GM23338 (cell line): ENCODE data around the gene KRT71. TPM values are rescaled to one million over a fixed set of nuclear protein-coding genes. Genes with fewer than 3 reads are reported as not detected.

ENCODE experiments used
- ATAC-seq: fragments of 200-7000 bp; cut with Tn5 transposase; 3 replicates; pipeline ENCODE4 v1.9.1; 2020
- DNase-seq: peaks from one replicate; pipeline ENCODE4 v3.0.0-alpha.2; 2015; ENCODE audit warnings: low spot score
- H2AFZ ChIP-seq: fragments of 200-600 bp; sonication (generic); 2 replicates; pipeline ENCODE4 v1.8.0; 2016; ENCODE audit warnings: antibody characterized with exemption, mild to moderate bottlenecking, moderate library complexity
- H3F3A ChIP-seq: fragments of 200-600 bp; sonication (generic); replicated peaks from 2 replicates; pipeline ENCODE4 v1.8.0; 2017; ENCODE audit warnings: antibody characterized with exemption, mixed run types, low read depth
- H3K27ac ChIP-seq: fragments of 200-600 bp; sonication (generic); 2 replicates; pipeline ENCODE4 v1.6.1; 2016; ENCODE audit warnings: low read depth
- H3K27me3 ChIP-seq: fragments of 200-600 bp; sonication (generic); 2 replicates; pipeline ENCODE4 v1.8.0; 2016; ENCODE audit warnings: mild to moderate bottlenecking, mixed run types, moderate library complexity; ENCODE audit not compliant: insufficient read depth
- H3K36me3 ChIP-seq: fragments of 200-600 bp; sonication (generic); 2 replicates; pipeline ENCODE4 v1.8.0; 2016; ENCODE audit warnings: mild to moderate bottlenecking; ENCODE audit not compliant: insufficient read depth
- H3K4me1 ChIP-seq: fragments of 200-600 bp; sonication (generic); 2 replicates; pipeline ENCODE4 v1.8.0; 2016; ENCODE audit warnings: mild to moderate bottlenecking, moderate library complexity; ENCODE audit not compliant: insufficient read depth
- H3K4me2 ChIP-seq: fragments of 200-600 bp; sonication (generic); 2 replicates; pipeline ENCODE4 v1.7.1; 2017; ENCODE audit warnings: mixed run types
- H3K4me3 ChIP-seq: fragments of 200-600 bp; sonication (generic); 2 replicates; pipeline ENCODE4 v1.6.1; 2016; ENCODE audit warnings: mixed run types
- H3K79me2 ChIP-seq: fragments of 200-600 bp; sonication (generic); replicated peaks from 2 replicates; pipeline ENCODE4 v1.8.0; 2017; ENCODE audit warnings: mild to moderate bottlenecking; ENCODE audit not compliant: insufficient read depth
- H3K9me2 ChIP-seq: fragments of 200-600 bp; sonication (generic); 2 replicates; pipeline ENCODE4 v1.8.0; 2017; ENCODE audit not compliant: insufficient read depth
- H4K20me1 ChIP-seq: fragments of 200-600 bp; sonication (generic); replicated peaks from 2 replicates; pipeline ENCODE4 v1.8.0; 2017; ENCODE audit warnings: mild to moderate bottlenecking; ENCODE audit not compliant: insufficient read depth
- H3K27ac Mint-ChIP-seq: 2 replicates; pipeline ENCODE4 v1.8.0; 2020; ENCODE audit warnings: inconsistent platforms, mild to moderate bottlenecking, moderate library complexity, mixed read lengths
- H3K27me3 Mint-ChIP-seq: 3 replicates; pipeline ENCODE4 v1.8.0; 2022; ENCODE audit warnings: low read depth, mild to moderate bottlenecking, moderate library complexity, mixed read lengths, inconsistent platforms; ENCODE audit not compliant: insufficient read depth, poor library complexity
- H3K36me3 Mint-ChIP-seq: 3 replicates; pipeline ENCODE4 v1.8.0; 2021; ENCODE audit warnings: low read depth, mild to moderate bottlenecking, inconsistent platforms, moderate library complexity, mixed read lengths
- H3K4me1 Mint-ChIP-seq: 3 replicates; pipeline ENCODE4 v1.8.0; 2020; ENCODE audit warnings: mild to moderate bottlenecking, inconsistent platforms, mixed read lengths
- H3K4me3 Mint-ChIP-seq: 3 replicates; pipeline ENCODE4 v1.8.0; 2021; ENCODE audit warnings: moderate library complexity, mild to moderate bottlenecking, inconsistent platforms, mixed read lengths
- H3K9me3 Mint-ChIP-seq: 3 replicates; pipeline ENCODE4 v1.8.0; 2020; ENCODE audit warnings: moderate library complexity, mild to moderate bottlenecking, inconsistent platforms, mixed read lengths
- CREB1 ChIP-seq: fragments of 250-450 bp; sonication (Bioruptor Pico); IDR thresholded peaks from 2 replicates; pipeline ENCODE4 v1.5.0; 2020; ENCODE audit warnings: low read depth, mild to moderate bottlenecking, moderate library complexity
- CTCF ChIP-seq, 2 experiments: fragments of 200-600 bp in 1 of 2; sonication (generic) in 1 of 2; conservative IDR thresholded peaks; 2 replicates each; pipeline versions ENCODE4 v1.5.1 to v1.6.1; 2016 to 2017; ENCODE audit warnings: antibody characterized with exemption in 2 of 2, low read depth in 2 of 2, mild to moderate bottlenecking in 2 of 2, moderate library complexity in 1 of 2
- ETS1 ChIP-seq: IDR thresholded peaks from 2 replicates; pipeline ENCODE4 v1.6.1; 2016; ENCODE audit warnings: antibody characterized with exemption
- EZH2 ChIP-seq: fragments of 200-600 bp; sonication (generic); IDR thresholded peaks from one replicate; pipeline ENCODE4 v1.8.0; 2017; ENCODE audit warnings: antibody characterized with exemption, mild to moderate bottlenecking, low read depth; ENCODE audit not compliant: unreplicated experiment
- EZH2phosphoT487 ChIP-seq: fragments of 200-600 bp; sonication (generic); IDR thresholded peaks from one replicate; pipeline ENCODE4 v1.8.1; 2018; ENCODE audit warnings: antibody characterized with exemption; ENCODE audit not compliant: unreplicated experiment
- JUNB ChIP-seq: IDR thresholded peaks from one replicate; pipeline ENCODE4 v1.6.1; 2016; ENCODE audit warnings: antibody characterized with exemption; ENCODE audit not compliant: unreplicated experiment
- NANOG ChIP-seq: IDR thresholded peaks from 2 replicates; pipeline ENCODE4 v1.6.1; 2016; ENCODE audit warnings: antibody characterized with exemption, borderline replicate concordance
- POLR2AphosphoS5 ChIP-seq: IDR thresholded peaks from 2 replicates; pipeline ENCODE4 v1.6.1; 2016; ENCODE audit warnings: antibody characterized with exemption, low read depth
- REST ChIP-seq: IDR thresholded peaks from one replicate; pipeline ENCODE4 v1.6.1; 2018; ENCODE audit warnings: antibody characterized with exemption; ENCODE audit not compliant: unreplicated experiment
- STAT1 ChIP-seq: IDR thresholded peaks from one replicate; pipeline ENCODE4 v1.6.1; 2016; ENCODE audit warnings: antibody characterized with exemption; ENCODE audit not compliant: unreplicated experiment
- ZNF114 ChIP-seq: fragments of 250-450 bp; sonication (Bioruptor Pico); IDR thresholded peaks from 2 replicates; pipeline ENCODE4 v1.5.0; 2020; ENCODE audit warnings: mild to moderate bottlenecking, moderate library complexity
- ZNF331 ChIP-seq: fragments of 250-450 bp; sonication (Bioruptor Pico); IDR thresholded peaks from 2 replicates; pipeline ENCODE4 v1.5.0; 2020; ENCODE audit warnings: low read depth, mild to moderate bottlenecking, moderate library complexity
- ZNF462 ChIP-seq: fragments of 250-450 bp; sonication (Bioruptor Pico); IDR thresholded peaks from 2 replicates; pipeline ENCODE4 v1.5.0; 2020; ENCODE audit warnings: mild to moderate bottlenecking, moderate library complexity
- polyA plus RNA-seq: library from polyadenylated mRNA; unstranded; fragments of >200 nt; fragmentation: Nextera tagmentation; extraction: Ambion mirVana; gene quantifications from 2 replicates; pipeline ENCODE4 v1.2.1, GENCODE V29; 2016
- total RNA-seq: library from RNA; depleted of rRNA; stranded (reverse); fragments of >200 nt; shearing (Covaris generic); gene quantifications from 2 replicates; pipeline ENCODE4 v1.2.3, GENCODE V29; 2014

KRT71 gene
- total and polyA plus RNA-seq, 2 experiments from 2014 or later = not detected

- Histone ChIP-seq H3K9me2 (no peaks in the 10 kb centered on the region), H3K27ac (no peak overlapping the region), H3K27me3 (no peaks in the 10 kb centered on the region), H3K79me2 (no peaks in the 10 kb centered on the region), H3K4me1 (no peaks in the 10 kb centered on the region), H2AFZ (no peak overlapping the region), H3K4me2 (no peak overlapping the region), H3K4me3 (no peak overlapping the region), H4K20me1 (no peaks in the 10 kb centered on the region), H3K36me3 (no peaks in the 10 kb centered on the region), H3F3A (no peaks in the 10 kb centered on the region)
- Mint-ChIP-seq H3K36me3 (no peaks in the 10 kb centered on the region), H3K27me3 (peaks cover 9% of the 10 kb centered on the region), H3K9me3 (no peaks in the 10 kb centered on the region), H3K27ac (no peak overlapping the region), H3K4me1 (peaks cover 4% of the 10 kb centered on the region), H3K4me3 (no peak overlapping the region)
- no peak for DNase-seq
- TF ChIP-seq CREB1 (CRISPR knock-in tag) = no peak
- no peak for TF ChIP-seq JUNB
- TF ChIP-seq EZH2phosphoT487 = no peak
- TF ChIP-seq ZNF331 (CRISPR knock-in tag) = no peak
- TF ChIP-seq ETS1 = no peak
- no peak for TF ChIP-seq CTCF (conservative IDR thresholded peaks at IDR 0.05; ENCODE audit: low read depth in 2 of 2)
- TF ChIP-seq POLR2AphosphoS5 = no peak
- TF ChIP-seq EZH2 = no peak
- TF ChIP-seq STAT1 = no peak
- no peak for TF ChIP-seq NANOG
- no peak for TF ChIP-seq ZNF114 (CRISPR knock-in tag)
- TF ChIP-seq REST = no peak
- no peak for TF ChIP-seq ZNF462 (CRISPR knock-in tag)
- ATAC-seq = no peak
These were observed 28.1 kb upstream of the KRT71 start for GRCh38 chr12:52581066-52581465.
